Kidney tubule cell (primary cell): Measurements from ENCODE around the gene ZNF865.

Experiments
- DNase-seq: peaks from one replicate; pipeline ENCODE4 v3.0.0-alpha.2; 2018; ENCODE audit warnings: low spot score

The ZNF865 gene

GRCh38 chr19:55644842-55645511 lies 39.5 kb downstream of the ZNF865 start:
- DNase-seq: peak; percentile 82

DNA sequence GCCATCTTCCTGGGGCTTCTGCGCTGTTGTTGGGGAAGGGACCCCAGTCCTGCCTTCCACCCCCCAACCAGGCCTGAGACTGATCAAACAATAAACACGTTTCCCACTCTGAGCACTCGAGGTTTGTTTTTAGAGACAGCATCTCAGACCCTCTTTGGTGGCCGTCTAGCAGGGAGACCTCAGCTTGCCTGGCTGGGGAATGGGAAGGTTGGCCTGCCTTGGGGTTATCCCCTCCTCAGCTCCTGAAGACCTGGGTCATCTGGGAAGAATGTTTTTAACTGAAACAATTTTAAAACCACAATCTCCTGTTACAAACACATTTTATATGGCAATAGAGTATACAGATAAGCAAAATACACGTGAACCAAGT lies 40.0 kb downstream of the ZNF865 start:
- no peak for DNase-seq

- DNase-seq: no peak
Measured at GRCh38 chr19:55646889-55647731, 41.7 kb downstream of the ZNF865 start.

- DNase-seq: peak; percentile 60
Measured at GRCh38 chr19:55647732-55648584, 42.5 kb downstream of the ZNF865 start, which contains the start of gene CCDC106. TSS of gene CCDC106 (plus strand) at chr19:55648212. CDS start at chr19:55649047, 835 bp downstream.

- DNase-seq: no peak
Measured at GRCh38 chr19:55648585-55649267, 43.3 kb downstream of the ZNF865 start.

GRCh38 chr19:55649268-55650125 lies 44.0 kb downstream of the ZNF865 start:
- no peak for DNase-seq

- no peak for DNase-seq
Measured at GRCh38 chr19:55650126-55650557, 44.7 kb downstream of the ZNF865 start.

DNA sequence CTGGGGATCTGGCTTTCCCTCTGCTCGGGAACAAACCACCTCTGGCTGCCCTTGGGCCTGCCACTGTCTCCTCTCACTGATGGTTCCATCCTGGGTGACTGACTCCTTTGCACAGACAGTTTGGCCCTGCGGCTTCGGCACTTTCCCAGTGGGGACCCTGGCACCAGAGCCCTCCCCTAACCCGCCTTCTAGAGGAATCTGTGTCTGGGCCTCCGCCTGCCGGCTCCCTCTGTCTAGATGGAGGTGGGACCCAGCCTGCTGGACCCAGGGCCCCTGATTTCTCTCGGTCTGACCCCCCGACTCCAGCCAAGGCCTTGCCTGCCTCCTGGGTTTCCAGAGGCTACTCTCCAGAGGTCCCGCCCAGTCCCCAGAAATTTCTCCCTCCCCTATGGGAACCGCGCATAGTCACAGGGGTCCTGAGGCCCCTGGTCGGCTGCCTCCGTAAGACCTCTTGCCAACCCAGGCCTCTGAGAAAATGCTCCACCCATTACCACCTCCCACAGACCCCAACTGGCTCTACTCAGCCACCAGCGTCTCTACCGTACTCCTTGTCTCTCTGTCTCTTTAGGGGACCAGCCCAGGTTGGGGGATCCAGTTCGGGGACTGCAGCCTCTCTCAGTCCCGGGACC lies 45.3 kb downstream of the ZNF865 start:
- DNase-seq: no peak

GRCh38 chr19:55651236-55651635 lies 45.8 kb downstream of the ZNF865 start:
- DNase-seq: no peak

GRCh38 chr19:55652311-55653128 lies 47.1 kb downstream of the ZNF865 start:
- no peak for DNase-seq

- peak; percentile 99 for DNase-seq
Measured at GRCh38 chr19:55653651-55654322, 48.3 kb downstream of the ZNF865 start.

GRCh38 chr19:55654323-55654867 lies 48.9 kb downstream of the ZNF865 start:
- peak; percentile 100 for DNase-seq

DNA sequence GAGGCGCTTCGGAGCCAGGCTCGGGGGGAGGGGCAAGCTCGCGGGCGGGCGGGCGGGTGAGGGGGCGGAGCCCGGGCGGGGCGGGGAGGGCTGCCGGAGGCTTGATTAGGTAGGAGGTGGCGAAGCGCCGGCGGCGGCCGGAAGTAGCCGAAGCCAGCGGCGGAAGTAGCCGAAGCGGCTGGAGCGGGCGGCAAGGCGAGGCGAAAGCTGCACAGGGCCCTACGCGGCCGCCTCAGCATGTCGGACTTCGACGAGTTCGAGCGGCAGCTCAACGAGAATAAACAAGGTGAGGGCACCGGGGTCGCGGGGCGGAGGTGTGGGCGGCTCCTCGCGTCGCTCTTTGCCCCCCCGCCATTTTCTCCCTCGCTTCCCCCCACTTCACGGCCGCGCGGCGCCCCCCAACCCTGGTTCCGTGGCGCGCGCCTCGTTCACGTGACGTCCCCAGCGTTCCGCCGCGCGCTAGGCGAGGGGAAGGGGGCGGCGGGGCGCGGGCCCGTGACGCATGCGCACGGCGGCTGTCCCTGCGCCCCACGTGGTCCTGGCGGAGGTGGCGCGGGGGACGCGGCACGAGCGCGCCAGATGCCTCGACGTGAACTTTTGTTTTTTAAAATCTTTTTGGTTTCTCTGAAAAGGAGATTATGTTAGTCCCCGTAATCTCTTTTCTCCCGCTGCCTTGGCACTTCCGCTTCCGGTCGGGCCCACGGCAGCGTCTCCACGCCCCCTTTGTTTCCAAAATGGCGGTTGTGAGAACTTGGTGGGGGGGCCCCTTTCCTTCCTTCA lies 49.6 kb downstream of the ZNF865 start, which contains the start of gene U2AF2:
Gene U2AF2, plus strand, starts transcription at position 168 of the 780 bp plus-strand sequence. Its CDS starts 70 bp downstream, at position 238.
- peak; percentile 94 for DNase-seq

GRCh38 chr19:55655648-55656040 lies 50.2 kb downstream of the ZNF865 start:
- no peak for DNase-seq

DNA sequence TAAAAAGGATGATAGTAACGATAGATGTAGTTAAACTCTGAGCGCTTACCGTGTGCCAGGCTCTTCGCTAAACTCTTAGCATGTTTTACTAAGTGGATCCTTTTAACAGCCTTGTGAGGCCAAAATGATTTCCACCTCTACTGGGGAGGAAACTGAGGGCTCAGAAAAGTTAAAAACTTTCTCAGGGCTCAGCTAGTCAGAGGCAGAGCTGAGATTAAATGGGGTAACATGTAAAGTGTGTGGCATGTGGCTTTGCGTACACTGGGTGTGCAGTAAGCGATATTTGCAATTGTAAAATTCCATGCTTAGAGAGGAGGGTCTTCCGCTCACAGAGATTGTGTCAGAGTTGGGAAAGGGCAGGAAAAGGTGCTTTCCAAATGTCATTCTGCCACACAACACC lies 51.1 kb downstream of the ZNF865 start:
- no peak for DNase-seq

DNA sequence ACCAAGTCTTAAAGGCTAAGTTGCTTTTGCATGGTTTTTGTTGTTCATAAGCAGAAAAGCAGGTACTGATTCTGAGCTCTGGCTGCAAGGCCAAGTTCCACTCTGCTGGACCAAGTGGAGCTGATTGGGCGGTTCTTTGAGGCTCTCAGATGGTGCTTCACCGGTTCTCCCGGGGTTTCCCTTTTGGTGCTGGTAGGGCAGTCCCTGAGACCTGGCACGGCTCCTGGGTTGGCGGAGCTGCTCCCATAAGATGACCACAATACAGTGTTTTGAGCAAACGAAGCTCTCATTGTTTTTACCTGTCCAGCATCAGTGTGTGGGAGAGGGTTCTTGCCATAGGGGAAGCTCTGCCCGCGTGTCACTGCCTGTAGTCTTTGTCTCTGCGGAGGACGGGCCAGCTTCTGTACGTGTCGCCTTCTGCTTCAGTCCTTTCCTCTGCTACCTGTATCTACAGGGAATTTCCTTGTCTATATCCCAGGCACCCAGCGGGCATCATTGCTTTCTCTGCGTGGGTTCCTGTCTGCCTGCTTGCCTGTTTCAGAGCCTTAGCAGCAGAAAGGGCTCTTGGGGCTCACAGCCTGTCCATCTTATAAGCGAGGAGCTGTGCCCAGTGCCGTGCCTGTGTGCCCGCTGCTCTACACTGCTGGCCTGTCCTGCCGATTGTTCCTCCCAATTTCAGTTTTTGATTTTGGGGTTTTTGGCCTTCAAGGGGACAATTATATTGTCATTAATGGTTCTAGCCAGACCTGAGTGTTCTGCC lies 51.7 kb downstream of the ZNF865 start:
- DNase-seq: peak; percentile 22
